MM.1S (cell line): ENCODE data around the gene ZNF385A.

ENCODE experiments used
- DNase-seq: peaks from one replicate; pipeline ENCODE4 v3.0.0-alpha.2; 2015
- H2AFZ ChIP-seq: fragments of 300-600 bp; sonication (generic); 2 replicates; pipeline ENCODE4 v1.6.0; 2016; ENCODE audit warnings: antibody characterized with exemption, low read length
- H3F3A ChIP-seq: fragments of 300-600 bp; sonication (generic); 2 replicates; pipeline ENCODE4 v1.6.1; 2016; ENCODE audit warnings: mild to moderate bottlenecking, antibody characterized with exemption, low read length, moderate library complexity, mixed read lengths; ENCODE audit not compliant: insufficient read depth
- H3K27ac ChIP-seq: fragments of 300-600 bp; sonication (generic); 2 replicates; pipeline ENCODE4 v1.5.1; 2016; ENCODE audit warnings: mild to moderate bottlenecking, low read length
- H3K27me3 ChIP-seq: fragments of 300-600 bp; sonication (generic); replicated peaks from 2 replicates; pipeline ENCODE4 v1.6.0; 2016; ENCODE audit warnings: low read length; ENCODE audit not compliant: insufficient read depth
- H3K36me3 ChIP-seq: fragments of 300-600 bp; sonication (generic); replicated peaks from 2 replicates; pipeline ENCODE4 v1.6.1; 2016; ENCODE audit warnings: mild to moderate bottlenecking, low read length, mixed read lengths; ENCODE audit not compliant: insufficient read depth
- H3K4me1 ChIP-seq: fragments of 300-600 bp; sonication (generic); 2 replicates; pipeline ENCODE4 v1.6.1; 2016; ENCODE audit warnings: low read length, mixed read lengths
- H3K4me2 ChIP-seq: fragments of 300-600 bp; sonication (generic); 2 replicates; pipeline ENCODE4 v1.6.0; 2016; ENCODE audit warnings: low read depth, low read length
- H3K4me3 ChIP-seq: fragments of 300-600 bp; sonication (generic); 2 replicates; pipeline ENCODE4 v1.5.1; 2016; ENCODE audit warnings: low read length, mixed read lengths
- H3K79me2 ChIP-seq: fragments of 300-600 bp; sonication (generic); 2 replicates; pipeline ENCODE4 v1.6.1; 2016; ENCODE audit warnings: mixed run types, low read length, mixed read lengths
- H3K9ac ChIP-seq: fragments of 300-600 bp; sonication (generic); 2 replicates; pipeline ENCODE4 v1.6.1; 2016; ENCODE audit warnings: low read length, mixed read lengths
- H3K9me2 ChIP-seq: fragments of 300-600 bp; sonication (generic); replicated peaks from 2 replicates; pipeline ENCODE4 v1.6.1; 2016; ENCODE audit warnings: mild to moderate bottlenecking, low read length, mixed read lengths; ENCODE audit not compliant: insufficient read depth
- H3K9me3 ChIP-seq: fragments of 300-600 bp; sonication (generic); replicated peaks from 2 replicates; pipeline ENCODE4 v1.6.1; 2016; ENCODE audit warnings: mild to moderate bottlenecking, low read length, mixed read lengths; ENCODE audit not compliant: insufficient read depth
- H4K20me1 ChIP-seq: fragments of 300-600 bp; sonication (generic); 2 replicates; pipeline ENCODE4 v1.6.1; 2016; ENCODE audit warnings: mild to moderate bottlenecking, low read length, moderate library complexity, mixed read lengths; ENCODE audit not compliant: insufficient read depth
- EZH2 ChIP-seq: fragments of 300-600 bp; sonication (generic); optimal IDR thresholded peaks from 2 replicates; pipeline ENCODE3; 2017; ENCODE audit warnings: low read depth, mild to moderate bottlenecking, antibody characterized with exemption, low read length, mixed read lengths
- EZH2phosphoT487 ChIP-seq: fragments of 300-600 bp; sonication (generic); IDR thresholded peaks from 2 replicates; pipeline ENCODE4 v1.6.1; 2018; ENCODE audit warnings: antibody characterized with exemption, low read length
- TF ChIP-seq, protein P1 (sequence below): fragments of 300-600 bp; sonication (generic); IDR thresholded peaks from 2 replicates; pipeline ENCODE4 v1.5.1; 2016; ENCODE audit warnings: antibody characterized with exemption, low read length, mixed read lengths

ZNF385A gene

DNA sequence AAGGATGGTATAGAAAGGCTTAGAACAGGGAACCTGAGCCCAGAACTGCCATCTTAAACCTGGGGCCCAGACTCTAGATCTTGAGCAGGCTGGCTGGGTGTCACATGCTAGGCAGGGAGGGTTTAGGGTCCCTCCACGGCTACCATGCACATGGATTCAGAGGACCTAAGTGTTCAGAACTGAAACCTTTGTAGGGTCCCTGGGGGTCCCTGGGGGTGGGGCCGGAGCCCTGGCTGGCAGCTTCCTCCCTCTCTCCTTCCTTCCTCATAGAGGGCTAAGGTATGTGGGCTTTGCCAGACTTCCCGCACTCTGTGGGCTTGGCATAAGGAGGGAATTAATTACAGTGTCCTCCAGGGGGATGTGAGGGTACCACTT is 4.6 kb upstream of the ZNF385A start:
- peaks cover 17% of the 10 kb centered on the region for H3K4me1 ChIP-seq
- no peak overlapping the region for H3K9ac ChIP-seq
- H3K4me3 ChIP-seq: no peak overlapping the region

DNA sequence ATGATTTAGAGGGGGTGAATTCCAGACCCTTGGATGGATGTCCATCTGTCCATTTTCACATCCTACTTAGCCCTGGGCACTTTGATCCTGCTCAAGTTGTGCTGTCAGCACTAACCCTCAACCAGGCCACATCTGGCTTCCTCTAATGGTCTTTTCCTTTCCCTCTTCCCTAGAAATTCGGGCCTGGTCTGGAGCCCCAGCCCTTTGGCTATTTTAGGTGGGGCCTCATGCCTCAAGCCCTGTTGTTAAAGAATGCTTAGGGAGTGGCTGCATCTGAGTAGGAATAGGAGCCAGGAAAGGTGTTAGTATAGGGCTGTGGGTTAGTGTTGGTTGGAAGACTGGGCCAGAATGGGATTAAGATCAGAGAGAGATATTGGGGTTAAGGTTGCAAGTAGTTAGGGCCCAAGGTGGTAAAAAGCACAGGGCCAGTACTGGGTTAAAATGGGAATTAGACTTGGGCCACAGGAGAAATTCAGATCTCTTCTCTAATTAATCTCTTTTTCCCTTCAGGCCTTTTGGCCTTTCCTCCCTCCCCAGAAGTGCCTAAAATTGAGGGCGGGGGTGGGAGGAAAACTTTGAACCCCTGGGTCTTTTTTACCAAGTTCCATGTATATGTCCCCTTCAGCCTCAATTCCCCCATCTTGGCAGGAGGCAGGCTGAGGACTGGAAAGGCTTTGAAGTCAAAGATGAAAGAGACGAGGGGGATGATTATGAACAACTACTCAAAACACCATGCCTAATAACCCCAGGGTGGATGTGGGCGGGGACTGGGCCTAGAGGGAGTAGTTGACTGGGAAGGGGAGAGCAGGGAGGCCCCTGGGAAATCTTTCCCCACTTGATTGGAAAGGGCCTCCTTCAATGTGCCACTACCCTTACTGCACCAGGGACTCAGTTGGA is 4.0 kb upstream of the ZNF385A start:
- H3K27me3 ChIP-seq: no peaks in the 10 kb centered on the region
- H3K79me2 ChIP-seq: no peaks in the 10 kb centered on the region

More for the DNA sequence above, 4.6 kb upstream of the ZNF385A start:
- TF ChIP-seq EZH2: no peak
- Histone ChIP-seq H4K20me1 (no peaks in the 10 kb centered on the region), H3K4me2 (no peak overlapping the region), H3F3A (no peaks in the 10 kb centered on the region), H3K79me2 (no peaks in the 10 kb centered on the region), H3K27ac (no peak overlapping the region), H3K36me3 (no peaks in the 10 kb centered on the region), H3K9me2 (no peaks in the 10 kb centered on the region), H3K27me3 (no peaks in the 10 kb centered on the region), H2AFZ (no peak overlapping the region), H3K9me3 (no peaks in the 10 kb centered on the region)
- no peak for DNase-seq

DNA sequence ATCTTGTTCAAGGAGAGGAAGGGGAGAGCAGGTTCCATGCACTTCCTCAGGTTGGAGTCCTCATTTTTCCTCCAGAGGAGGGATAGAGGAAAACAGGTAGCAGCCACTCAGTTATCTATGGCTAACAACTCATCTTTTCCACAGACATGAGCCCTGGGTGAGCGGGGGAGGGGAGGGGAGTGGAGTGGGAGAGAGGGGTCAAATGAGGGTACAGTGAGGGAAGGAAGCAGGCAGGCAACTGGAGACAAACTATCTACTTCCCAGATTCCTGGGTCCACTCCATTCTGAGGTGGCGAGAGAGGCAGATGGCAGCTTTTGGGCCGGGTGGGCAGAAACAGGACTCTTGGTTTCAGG is 2.6 kb upstream of the ZNF385A start:
- DNase-seq: no peak
- Histone ChIP-seq H2AFZ (no peak overlapping the region), H3K36me3 (no peaks in the 10 kb centered on the region), H3K9me2 (no peaks in the 10 kb centered on the region), H3F3A (no peaks in the 10 kb centered on the region), H3K4me2 (no peak overlapping the region), H3K9ac (no peak overlapping the region), H3K79me2 (no peaks in the 10 kb centered on the region), H3K27ac (no peak overlapping the region), H3K4me1 (peaks cover 20% of the 10 kb centered on the region), H3K27me3 (no peaks in the 10 kb centered on the region), H3K9me3 (no peaks in the 10 kb centered on the region), H4K20me1 (no peaks in the 10 kb centered on the region), H3K4me3 (no peak overlapping the region)
- no peak for TF ChIP-seq EZH2phosphoT487
- TF ChIP-seq, protein P1, sequence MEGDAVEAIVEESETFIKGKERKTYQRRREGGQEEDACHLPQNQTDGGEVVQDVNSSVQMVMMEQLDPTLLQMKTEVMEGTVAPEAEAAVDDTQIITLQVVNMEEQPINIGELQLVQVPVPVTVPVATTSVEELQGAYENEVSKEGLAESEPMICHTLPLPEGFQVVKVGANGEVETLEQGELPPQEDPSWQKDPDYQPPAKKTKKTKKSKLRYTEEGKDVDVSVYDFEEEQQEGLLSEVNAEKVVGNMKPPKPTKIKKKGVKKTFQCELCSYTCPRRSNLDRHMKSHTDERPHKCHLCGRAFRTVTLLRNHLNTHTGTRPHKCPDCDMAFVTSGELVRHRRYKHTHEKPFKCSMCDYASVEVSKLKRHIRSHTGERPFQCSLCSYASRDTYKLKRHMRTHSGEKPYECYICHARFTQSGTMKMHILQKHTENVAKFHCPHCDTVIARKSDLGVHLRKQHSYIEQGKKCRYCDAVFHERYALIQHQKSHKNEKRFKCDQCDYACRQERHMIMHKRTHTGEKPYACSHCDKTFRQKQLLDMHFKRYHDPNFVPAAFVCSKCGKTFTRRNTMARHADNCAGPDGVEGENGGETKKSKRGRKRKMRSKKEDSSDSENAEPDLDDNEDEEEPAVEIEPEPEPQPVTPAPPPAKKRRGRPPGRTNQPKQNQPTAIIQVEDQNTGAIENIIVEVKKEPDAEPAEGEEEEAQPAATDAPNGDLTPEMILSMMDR: no peak
- no peak for TF ChIP-seq EZH2

More for the DNA sequence above, 4.0 kb upstream of the ZNF385A start:
- Histone ChIP-seq H3K4me3 (no peak overlapping the region), H2AFZ (no peak overlapping the region), H3K9ac (no peak overlapping the region), H3K9me2 (no peaks in the 10 kb centered on the region), H3K9me3 (no peaks in the 10 kb centered on the region), H4K20me1 (no peaks in the 10 kb centered on the region), H3K4me1 (peaks cover 20% of the 10 kb centered on the region), H3K27ac (no peak overlapping the region), H3K36me3 (no peaks in the 10 kb centered on the region), H3F3A (no peaks in the 10 kb centered on the region), H3K4me2 (no peak overlapping the region)
- TF ChIP-seq, protein P1: no peak
- no peak for DNase-seq

DNA sequence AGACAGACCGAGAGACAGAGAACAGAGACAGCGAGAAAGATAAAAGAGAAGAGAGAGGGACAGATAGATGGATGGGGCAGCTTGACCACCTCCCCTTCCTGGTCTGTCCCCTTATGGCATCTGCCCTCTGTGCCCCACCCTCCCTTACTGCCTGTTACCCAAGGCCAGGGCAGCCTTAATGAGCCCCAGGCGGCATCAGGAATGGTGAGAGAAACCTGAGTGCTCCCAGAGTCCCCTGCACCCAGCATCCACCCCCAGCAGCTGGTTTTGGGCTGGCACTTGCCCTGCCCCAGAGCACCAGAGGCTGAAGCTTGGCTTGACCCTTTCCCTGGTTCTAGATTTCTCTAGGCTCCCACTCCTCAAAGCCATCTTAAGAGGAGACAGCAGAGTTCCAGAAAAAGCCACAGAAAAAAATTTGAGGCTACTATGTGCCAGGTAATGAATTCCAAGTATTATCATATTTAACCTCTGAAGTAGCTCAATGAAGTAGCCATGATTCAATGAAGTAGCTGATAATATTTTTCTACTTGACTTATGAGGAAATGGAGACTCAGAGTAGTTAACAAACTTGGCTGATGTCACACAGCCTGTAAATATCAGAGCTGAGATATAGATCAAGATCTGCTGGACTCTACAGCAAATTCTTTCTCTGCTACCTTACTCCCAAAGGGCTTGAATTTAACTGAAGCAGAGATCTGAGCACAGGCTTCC is 2.0 kb upstream of the ZNF385A start:
- TF ChIP-seq EZH2: no peak
- no peak overlapping the region for H3K4me3 ChIP-seq
- H3K36me3 ChIP-seq: no peaks in the 10 kb centered on the region
- H3K79me2 ChIP-seq: no peaks in the 10 kb centered on the region
- H3K9me3 ChIP-seq: no peaks in the 10 kb centered on the region
- no peak for DNase-seq
- H2AFZ ChIP-seq: no peak overlapping the region
- H4K20me1 ChIP-seq: no peaks in the 10 kb centered on the region
- H3K9ac ChIP-seq: no peak overlapping the region
- H3K27ac ChIP-seq: no peak overlapping the region
- H3K4me2 ChIP-seq: no peak overlapping the region
- H3K4me1 ChIP-seq: peaks cover 17% of the 10 kb centered on the region
- H3K9me2 ChIP-seq: no peaks in the 10 kb centered on the region
- no peaks in the 10 kb centered on the region for H3F3A ChIP-seq
- no peaks in the 10 kb centered on the region for H3K27me3 ChIP-seq
